Spleen (tissue), 7 donors: ENCODE measurements around the gene DBI.

Experiments
- CTCF ChIP-seq, 11 experiments: fragments of 200-600 bp in 7 of 11; fragments of 450-650 bp in 4 of 11; sonication (generic) in 4 of 11; IDR thresholded peaks in 8 of 11; conservative IDR thresholded peaks in 3 of 11; 1 replicate in 7 of 11; 2 replicates in 4 of 11; pipeline versions ENCODE4 v1.4.0 to v1.8.0; 2016 to 2021; ENCODE audit warnings: antibody characterized with exemption in 11 of 11, inconsistent platforms in 4 of 11, mild to moderate bottlenecking in 1 of 11
- POLR2A ChIP-seq, 3 donors: fragments of 450-650 bp; IDR thresholded peaks; one replicate each; pipeline ENCODE4 v1.5.1; 2017; ENCODE audit warnings: antibody characterized with exemption in 3 of 3, mild to moderate bottlenecking in 1 of 3
- donor health status: DM: no; HTN: no; CAD: no; lungs with moderate emphysema.
- donor health status: DM: no; HTN: no; CAD: no.
- donor health status: DM: no; HTN: no; CAD: no.

GRCh38 chr2:119364798-119365197 is 2.0 kb upstream of the DBI start:
- no peak for TF ChIP-seq CTCF (IDR thresholded peaks at IDR 0.05 in 8 of 11, conservative IDR thresholded peaks at IDR 0.05 in 3 of 11)
- no peak for TF ChIP-seq POLR2A (IDR thresholded peaks at IDR 0.05)
